ENCODE data around the gene SGPP1. TPM values are rescaled to one million over a fixed set of nuclear protein-coding genes. Genes with fewer than 3 reads are reported as not detected.

The SGPP1 gene
- total and polyA plus RNA-seq, 10 of the 15 experiments (the other 5 are each of a cell fraction or from before 2014, with no cell fraction given), result 3.5 to 37.7 (median 25.5) TPM

GRCh38 chr14:63727736-63728728, at the start of gene SGPP1 (continued):
- TF ChIP-seq PBX3 (IDR thresholded peaks at IDR 0.05; ENCODE audit: insufficient replicate concordance, low read depth, low read length) (no peak), MLLT1 (IDR thresholded peaks at IDR 0.05) (no peak), ZNF24 (IDR thresholded peaks at IDR 0.05) (no peak), IKZF1 (conservative IDR thresholded peaks at IDR 0.05) (peak; percentile 67), MXI1 (IDR thresholded peaks at IDR 0.05; ENCODE audit: low read depth, low read length) (peak; percentile 40; the same call in 1 of the 2 replicates), E2F8 (IDR thresholded peaks at IDR 0.05; ENCODE audit: low read depth, partially characterized antibody) (no peak), NRF1 (conservative IDR thresholded peaks at IDR 0.05; ENCODE audit: low read depth, low read length) (no peak), ATF2 (IDR thresholded peaks at IDR 0.05; ENCODE audit: low read length) (no peak), ZBTB33 (IDR thresholded peaks at IDR 0.05) (no peak), JUNB (IDR thresholded peaks at IDR 0.05) (no peak), IRF4 (IDR thresholded peaks at IDR 0.05; ENCODE audit: low read depth, low read length) (no peak), NFYB (IDR thresholded peaks at IDR 0.05; ENCODE audit: insufficient read depth, low read depth, low read length) (no peak), SREBF1 (IDR thresholded peaks at IDR 0.05; ENCODE audit: low read length) (no peak), SUPT20H (IDR thresholded peaks at IDR 0.05; ENCODE audit: borderline replicate concordance, control insufficient read depth, low read depth, low read length) (no peak), SIX5 (IDR thresholded peaks at IDR 0.05; ENCODE audit: low read depth, low read length, severe bottlenecking) (no peak)
